Renal cortical epithelial cell (primary cell): ENCODE results near the gene ZCCHC17. TPM values are rescaled to one million over a fixed set of nuclear protein-coding genes. Genes with fewer than 3 reads are reported as not detected.
A peak's percentile ranks its signal among the peaks of the same experiment; 100 is the strongest.

Experiments
- DNase-seq: peaks from one replicate; pipeline ENCODE4 v3.0.0-alpha.2; 2011; ENCODE audit warnings: low read depth
- total RNA-seq: library from RNA; depleted of rRNA; stranded (reverse); fragments of >200 nt; gene quantifications from 2 replicates; pipeline ENCODE4 v1.2.3, GENCODE V29; 2014

The ZCCHC17 gene
- total RNA-seq, 1 donor from 2014 or later: 50.9 TPM

DNA sequence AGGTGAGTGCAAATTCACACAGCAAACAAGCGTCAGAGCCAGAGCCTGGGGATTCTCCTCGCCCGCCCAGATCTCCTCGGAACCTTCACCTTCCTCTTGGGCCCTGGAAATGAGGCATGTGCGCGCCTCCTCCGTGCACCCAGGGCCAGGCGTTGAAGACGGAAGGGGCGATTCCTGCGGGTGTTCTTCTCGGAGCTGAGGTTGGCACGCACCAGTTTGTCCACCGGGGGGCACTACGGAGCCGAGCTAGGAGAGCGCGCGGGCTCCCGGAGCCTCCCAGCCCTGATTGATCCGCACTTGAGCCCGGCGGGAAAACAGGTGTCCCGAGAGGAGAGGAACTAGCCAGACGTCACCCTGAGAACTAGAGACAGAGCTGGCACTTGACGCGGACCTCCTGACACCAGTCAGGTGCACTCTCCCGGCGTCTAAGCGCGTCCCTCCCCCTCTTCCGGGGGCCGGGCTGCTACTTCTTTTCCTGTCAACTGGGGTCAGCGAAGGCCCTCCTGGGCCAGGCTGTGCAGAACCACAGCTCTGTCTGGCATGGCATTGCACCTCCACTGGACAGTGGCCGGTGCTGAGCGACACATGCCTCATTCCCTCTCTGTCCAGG, 97.9 kb downstream of the ZCCHC17 start:
- DNase-seq: peak; percentile 60

GRCh38 chr1:31396633-31397351, 100.0 kb downstream of the ZCCHC17 start:
- peak; percentile 64 for DNase-seq

GRCh38 chr1:31397360-31398095, 100.7 kb downstream of the ZCCHC17 start:
- no peak for DNase-seq

DNA sequence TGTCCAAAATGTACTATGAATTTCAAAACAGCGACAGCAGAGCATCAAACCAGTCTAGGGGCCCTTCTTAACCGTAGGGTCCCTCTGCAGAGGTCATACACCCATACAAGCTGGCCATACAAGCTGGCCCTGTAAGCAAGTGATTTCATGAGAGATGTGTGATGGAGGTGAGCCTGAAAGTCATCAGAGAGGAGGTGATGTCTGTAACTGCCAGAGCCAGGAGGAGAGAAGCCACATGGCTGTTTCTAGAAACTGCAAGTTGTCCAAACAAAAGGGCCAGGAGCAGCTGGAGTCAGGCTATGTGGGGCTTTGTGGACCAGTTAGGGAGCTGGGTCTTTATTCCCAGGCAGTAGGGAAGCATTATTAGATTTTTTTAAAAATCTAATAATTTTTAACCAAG, 101.4 kb downstream of the ZCCHC17 start:
- DNase-seq: no peak

DNA sequence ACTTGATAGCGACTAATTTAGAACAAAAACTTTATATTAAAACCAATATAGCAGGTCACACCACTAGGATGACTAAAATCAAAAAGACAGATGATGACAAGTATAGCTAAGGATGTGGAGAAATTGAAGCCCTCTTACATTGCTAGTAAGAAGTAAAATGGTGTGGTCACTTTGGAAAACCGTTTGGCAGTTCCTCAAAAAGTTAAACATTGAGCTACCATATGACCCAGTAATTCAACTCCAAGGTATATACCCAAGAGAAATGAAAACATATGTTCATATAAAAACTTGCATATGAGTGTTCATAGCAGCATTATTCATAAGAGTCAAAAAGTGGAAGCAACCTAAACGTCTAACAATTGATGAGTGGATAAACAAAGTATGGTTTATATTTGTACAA, 103.1 kb downstream of the ZCCHC17 start:
- no peak for DNase-seq

DNA sequence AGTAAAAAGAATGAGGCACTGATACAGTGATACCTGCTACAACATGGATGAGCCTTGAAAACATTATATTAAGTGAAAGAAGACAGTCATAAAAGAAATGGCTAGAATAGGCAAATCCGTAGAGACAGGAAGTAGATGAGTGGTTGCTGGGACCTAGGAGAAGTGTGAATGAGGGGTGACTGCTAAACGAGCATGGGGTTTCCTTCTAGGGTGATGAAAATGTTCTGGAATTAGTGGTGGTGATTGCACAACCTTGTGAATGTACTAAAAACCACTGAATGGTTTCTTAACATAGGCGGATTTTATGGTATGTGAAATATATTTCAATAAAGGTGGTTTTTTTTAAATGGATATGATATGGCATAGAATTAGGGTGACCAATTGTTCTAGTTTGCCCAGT, 103.6 kb downstream of the ZCCHC17 start:
- no peak for DNase-seq

- DNase-seq: no peak
Observed at GRCh38 chr1:31401241-31401640, 104.4 kb downstream of the ZCCHC17 start.

GRCh38 chr1:31405578-31406245, 108.9 kb downstream of the ZCCHC17 start:
- no peak for DNase-seq

- DNase-seq: no peak
Observed at GRCh38 chr1:31407029-31407626, 110.3 kb downstream of the ZCCHC17 start.

DNA sequence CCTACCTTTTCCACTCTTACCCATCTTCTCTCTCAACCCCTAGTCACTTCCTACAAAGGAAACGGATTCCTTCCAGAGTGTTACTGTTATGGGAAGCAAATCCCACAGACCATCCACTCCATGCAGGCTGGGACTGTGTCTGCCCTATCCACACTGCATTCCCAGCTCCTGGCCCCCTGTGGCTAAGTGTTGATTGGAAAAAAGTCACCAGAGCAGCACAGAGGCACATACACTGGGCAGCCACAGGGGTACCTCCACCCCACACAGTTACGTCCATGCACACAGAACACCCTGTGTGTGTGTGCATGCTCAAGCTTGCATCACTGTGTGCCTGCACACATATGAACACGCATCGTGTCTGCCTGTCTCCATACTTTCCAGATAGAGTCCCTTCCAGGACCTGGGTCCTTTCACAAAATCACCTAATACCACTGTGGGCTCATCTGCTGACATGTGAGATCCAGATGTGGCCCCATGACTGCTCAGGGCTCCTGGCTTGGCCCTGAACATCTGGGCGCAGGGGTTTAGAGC, 112.0 kb downstream of the ZCCHC17 start:
- no peak for DNase-seq

GRCh38 chr1:31409946-31410858, 113.4 kb downstream of the ZCCHC17 start:
- no peak for DNase-seq

- DNase-seq: no peak
Observed at GRCh38 chr1:31410871-31411270, 114.0 kb downstream of the ZCCHC17 start.

DNA sequence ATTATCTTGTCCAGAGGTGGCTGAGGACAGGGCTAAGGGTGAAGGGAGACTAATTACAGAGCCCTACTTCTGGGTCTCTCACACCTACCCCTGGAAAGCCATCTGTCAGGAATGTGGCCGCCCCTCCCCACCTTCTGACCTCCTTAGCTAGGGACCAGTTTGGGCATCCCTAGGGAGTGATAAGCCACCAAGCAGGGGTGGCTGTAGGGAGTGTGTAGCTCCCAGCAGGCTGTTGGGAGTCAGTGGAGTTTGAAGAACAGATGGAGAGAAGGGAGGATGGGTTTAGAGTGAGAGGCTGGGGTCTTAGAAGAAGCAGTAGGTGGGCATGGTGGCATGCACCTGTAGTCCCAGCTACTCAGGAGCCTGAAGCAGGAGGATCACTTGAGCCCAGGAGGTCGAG, 115.4 kb downstream of the ZCCHC17 start:
- DNase-seq: no peak

- DNase-seq: no peak
Observed at GRCh38 chr1:31412732-31413404, 116.0 kb downstream of the ZCCHC17 start, which contains the start of gene SERINC2. Gene SERINC2, plus strand, starts transcription at chr1:31413213. Its CDS starts 53 bp downstream, at chr1:31413266.

GRCh38 chr1:31413405-31414001, 116.7 kb downstream of the ZCCHC17 start:
- DNase-seq: no peak
